HepG2 (cell line): ENCODE results near the gene PIANP. TPM values are rescaled to one million over a fixed set of nuclear protein-coding genes. Genes with fewer than 3 reads are reported as not detected.

ENCODE experiments used
- AGO1 ChIP-seq: fragments of 200-400 bp; formaldehyde crosslinking; IDR thresholded peaks from 2 replicates; pipeline ENCODE4 v1.6.1; 2017; ENCODE audit warnings: mild to moderate bottlenecking, low read depth, low read length, moderate library complexity; ENCODE audit not compliant: poor library complexity, severe bottlenecking
- FOXP1 ChIP-seq, 2 experiments: fragments of 450-650 bp in 1 of 2; IDR thresholded peaks; 2 replicates each; pipeline ENCODE4 v1.6.1; 2017 to 2018; ENCODE audit warnings: antibody characterized with exemption in 1 of 2
- HNRNPLL ChIP-seq: fragments of 200-400 bp; formaldehyde crosslinking; IDR thresholded peaks from 2 replicates; pipeline ENCODE4 v1.6.1; 2017; ENCODE audit warnings: mild to moderate bottlenecking, low read depth, low read length; ENCODE audit not compliant: poor library complexity, severe bottlenecking
- HOXA7 ChIP-seq: sonication (generic); formaldehyde crosslinking; IDR thresholded peaks from 2 replicates; pipeline ENCODE4 v1.8.1; 2022; ENCODE audit warnings: mild to moderate bottlenecking, missing genetic modification reagents, moderate library complexity
- KAT7 ChIP-seq: IDR thresholded peaks from 2 replicates; pipeline ENCODE4 v1.6.1; 2018; ENCODE audit warnings: borderline replicate concordance, missing compliant biosample characterization
- MAF1 ChIP-seq: sonication (generic); formaldehyde crosslinking; IDR thresholded peaks from 2 replicates; pipeline ENCODE4 v1.5.0; 2020; ENCODE audit warnings: missing genetic modification reagents, borderline replicate concordance
- MBD4 ChIP-seq: IDR thresholded peaks from 2 replicates; pipeline ENCODE4 v1.6.1; 2012; ENCODE audit warnings: low read length, inconsistent platforms, borderline replicate concordance
- PHB2 ChIP-seq: fragments of 450-650 bp; IDR thresholded peaks from 2 replicates; pipeline ENCODE4 v1.6.1; 2018; ENCODE audit not compliant: partially characterized antibody
- PLRG1 ChIP-seq: fragments of 450-650 bp; conservative IDR thresholded peaks from 2 replicates; pipeline ENCODE4 v1.6.1; 2016
- SMARCC2 ChIP-seq: fragments of 450-650 bp; IDR thresholded peaks from 2 replicates; pipeline ENCODE4 v1.6.1; 2017; ENCODE audit warnings: antibody characterized with exemption, mild to moderate bottlenecking
- SP1 ChIP-seq, 2 experiments: fragments of 450-650 bp in 1 of 2; sonication (generic) in 1 of 2; formaldehyde crosslinking in 1 of 2; IDR thresholded peaks; 2 replicates each; pipeline versions ENCODE4 v1.4.0 to v1.6.1; 2016 to 2020; ENCODE audit warnings: missing genetic modification reagents in 1 of 2
- TRIM24 ChIP-seq: sonication (generic); formaldehyde crosslinking; IDR thresholded peaks from 2 replicates; pipeline ENCODE4 v1.8.0; 2022; ENCODE audit warnings: mild to moderate bottlenecking, missing genetic modification reagents
- WIZ ChIP-seq: sonication (generic); formaldehyde crosslinking; IDR thresholded peaks from 2 replicates; pipeline ENCODE4 v1.5.1; 2020; ENCODE audit warnings: mild to moderate bottlenecking, missing genetic modification reagents
- ZBTB3 ChIP-seq: sonication (generic); formaldehyde crosslinking; IDR thresholded peaks from 2 replicates; pipeline ENCODE4 v1.4.0; 2020; ENCODE audit warnings: low read depth, mild to moderate bottlenecking, moderate library complexity, missing genetic modification reagents, borderline replicate concordance
- ZNF230 ChIP-seq: sonication (generic); formaldehyde crosslinking; IDR thresholded peaks from 2 replicates; pipeline ENCODE4 v1.4.0; 2020; ENCODE audit warnings: mild to moderate bottlenecking, missing genetic modification reagents
- ZNF256 ChIP-seq: sonication (generic); formaldehyde crosslinking; conservative IDR thresholded peaks from 2 replicates; pipeline ENCODE4 v1.4.0; 2020; ENCODE audit warnings: missing genetic modification reagents
- ZNF468 ChIP-seq: sonication (generic); formaldehyde crosslinking; IDR thresholded peaks from 2 replicates; pipeline ENCODE4 v1.8.0; 2022; ENCODE audit warnings: mild to moderate bottlenecking, moderate library complexity, missing genetic modification reagents
- ZNF569 ChIP-seq: sonication (generic); formaldehyde crosslinking; IDR thresholded peaks from 2 replicates; pipeline ENCODE4 v1.5.0; 2020; ENCODE audit warnings: mild to moderate bottlenecking, missing genetic modification reagents, moderate library complexity, borderline replicate concordance
- ZNF605 ChIP-seq: sonication (generic); formaldehyde crosslinking; IDR thresholded peaks from 2 replicates; pipeline ENCODE4 v1.8.0; 2022; ENCODE audit warnings: mild to moderate bottlenecking, missing genetic modification reagents
- ZNF614 ChIP-seq: IDR thresholded peaks from 2 replicates; pipeline ENCODE4 v1.6.1; 2018; ENCODE audit warnings: missing biosample characterization, missing genetic modification reagents, inconsistent platforms, borderline replicate concordance
- ZNF674 ChIP-seq: sonication (generic); formaldehyde crosslinking; IDR thresholded peaks from 2 replicates; pipeline ENCODE4 v1.5.0; 2020; ENCODE audit warnings: low read depth, mild to moderate bottlenecking, missing genetic modification reagents
- ZNF746 ChIP-seq: sonication (generic); formaldehyde crosslinking; IDR thresholded peaks from 2 replicates; pipeline ENCODE4 v1.8.0; 2022; ENCODE audit warnings: mild to moderate bottlenecking, missing genetic modification reagents
- ZSCAN21 ChIP-seq: sonication (generic); formaldehyde crosslinking; IDR thresholded peaks from 2 replicates; pipeline ENCODE4 v1.8.0; 2022; ENCODE audit warnings: mild to moderate bottlenecking, missing genetic modification reagents, moderate library complexity, borderline replicate concordance
- polyA plus RNA-seq, 8 experiments: library from polyadenylated mRNA; depleted of rRNA in 3 of 8; stranded (reverse) in 7 of 8; unstranded in 1 of 8; fragments of >200 nt; fragmentation: Illumina TruSeq in 4 of 8; extraction: Trizol in 4 of 8; gene quantifications; 2 replicates each; pipeline versions ENCODE4 v1.2.1 to v1.2.3, GENCODE V29; 2011 to 2016; ENCODE audit warnings: low read depth in 4 of 8, missing spikeins in 1 of 8, mixed read lengths in 1 of 8; ENCODE audit not compliant: insufficient read depth in 1 of 8
- total RNA-seq, 5 experiments: library from RNA; depleted of rRNA; stranded (reverse); fragments of >200 nt; fragmentation: Illumina TruSeq; extraction: Trizol; gene quantifications; 2 replicates each; pipeline ENCODE4 v1.2.3, GENCODE V29; 2016; ENCODE audit warnings: low read depth in 1 of 5
- TF ChIP-seq, protein P1 (sequence below): sonication (generic); formaldehyde crosslinking; IDR thresholded peaks from 2 replicates; pipeline ENCODE4 v1.9.0; 2021; ENCODE audit warnings: missing genetic modification reagents, borderline replicate concordance
- TF ChIP-seq, protein P2 (sequence below): IDR thresholded peaks from 2 replicates; pipeline ENCODE4 v1.6.1; 2016; ENCODE audit warnings: mild to moderate bottlenecking, missing biosample characterization, missing genetic modification reagents
- TF ChIP-seq, protein P3 (sequence below): sonication (generic); formaldehyde crosslinking; conservative IDR thresholded peaks from 2 replicates; pipeline ENCODE4 v1.4.0; 2020; ENCODE audit warnings: missing genetic modification reagents
- TF ChIP-seq, protein P4 (sequence below): sonication (generic); IDR thresholded peaks from 2 replicates; pipeline ENCODE4 v1.6.1; 2016; ENCODE audit warnings: low read depth, borderline replicate concordance

PIANP gene
- total and polyA plus RNA-seq, 2 of the 13 experiments (the other 11 are each of a cell fraction or from before 2014, with no cell fraction given), result not detected

DNA sequence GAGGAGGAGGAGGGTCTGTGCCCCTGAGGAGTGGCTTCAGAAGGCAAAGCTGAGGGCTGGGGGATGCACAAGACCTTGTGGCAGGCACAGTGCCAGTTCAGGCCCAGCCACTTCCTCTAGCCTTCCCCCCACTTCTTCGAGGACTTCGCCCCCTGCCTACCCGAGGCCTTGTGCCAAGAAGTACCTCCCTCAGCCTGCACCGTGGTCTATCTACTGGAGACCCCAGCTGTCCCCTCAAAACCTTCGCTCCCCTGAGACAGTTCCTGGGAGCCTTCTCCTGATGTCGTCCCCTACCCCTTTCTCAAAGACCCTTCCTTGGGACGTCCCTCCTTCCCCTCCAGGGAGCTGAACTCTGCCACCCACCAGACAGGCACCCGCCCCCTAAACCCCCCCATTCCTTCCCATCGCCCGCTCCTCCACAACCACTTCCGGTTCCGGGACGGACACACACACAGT lies 12.0 kb downstream of the PIANP start (continued):
- TF ChIP-seq ZSCAN21 (CRISPR knock-in tag) (no peak), ZNF468 (CRISPR knock-in tag) (no peak), ZNF746 (CRISPR knock-in tag) (no peak), MBD4 (no peak), PLRG1 (no peak), SP1 (IDR thresholded peaks at IDR 0.05) (no peak), SP1 (CRISPR knock-in tag; IDR thresholded peaks at IDR 0.05) (no peak), PHB2 (no peak), SMARCC2 (no peak), ZNF614 (CRISPR knock-in tag) (no peak), ZNF605 (CRISPR knock-in tag) (no peak; the same call in 1 of the 2 replicates), ZNF230 (no peak), MAF1 (CRISPR knock-in tag) (no peak), KAT7 (CRISPR knock-in tag) (no peak), ZNF569 (CRISPR knock-in tag) (no peak), WIZ (CRISPR knock-in tag) (no peak), AGO1 (no peak), TRIM24 (CRISPR knock-in tag) (no peak), FOXP1 (IDR thresholded peaks at IDR 0.05) (no peak), FOXP1 (CRISPR knock-in tag; IDR thresholded peaks at IDR 0.05) (no peak), ZBTB3 (no peak), HNRNPLL (no peak), ZNF256 (CRISPR knock-in tag) (no peak), ZNF674 (no peak), HOXA7 (CRISPR knock-in tag) (no peak)
- TF ChIP-seq, protein P1, sequence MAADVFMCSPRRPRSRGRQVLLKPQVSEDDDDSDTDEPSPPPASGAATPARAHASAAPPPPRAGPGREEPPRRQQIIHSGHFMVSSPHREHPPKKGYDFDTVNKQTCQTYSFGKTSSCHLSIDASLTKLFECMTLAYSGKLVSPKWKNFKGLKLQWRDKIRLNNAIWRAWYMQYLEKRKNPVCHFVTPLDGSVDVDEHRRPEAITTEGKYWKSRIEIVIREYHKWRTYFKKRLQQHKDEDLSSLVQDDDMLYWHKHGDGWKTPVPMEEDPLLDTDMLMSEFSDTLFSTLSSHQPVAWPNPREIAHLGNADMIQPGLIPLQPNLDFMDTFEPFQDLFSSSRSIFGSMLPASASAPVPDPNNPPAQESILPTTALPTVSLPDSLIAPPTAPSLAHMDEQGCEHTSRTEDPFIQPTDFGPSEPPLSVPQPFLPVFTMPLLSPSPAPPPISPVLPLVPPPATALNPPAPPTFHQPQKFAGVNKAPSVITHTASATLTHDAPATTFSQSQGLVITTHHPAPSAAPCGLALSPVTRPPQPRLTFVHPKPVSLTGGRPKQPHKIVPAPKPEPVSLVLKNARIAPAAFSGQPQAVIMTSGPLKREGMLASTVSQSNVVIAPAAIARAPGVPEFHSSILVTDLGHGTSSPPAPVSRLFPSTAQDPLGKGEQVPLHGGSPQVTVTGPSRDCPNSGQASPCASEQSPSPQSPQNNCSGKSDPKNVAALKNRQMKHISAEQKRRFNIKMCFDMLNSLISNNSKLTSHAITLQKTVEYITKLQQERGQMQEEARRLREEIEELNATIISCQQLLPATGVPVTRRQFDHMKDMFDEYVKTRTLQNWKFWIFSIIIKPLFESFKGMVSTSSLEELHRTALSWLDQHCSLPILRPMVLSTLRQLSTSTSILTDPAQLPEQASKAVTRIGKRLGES (CRISPR knock-in tag), result no peak
- TF ChIP-seq, protein P2, sequence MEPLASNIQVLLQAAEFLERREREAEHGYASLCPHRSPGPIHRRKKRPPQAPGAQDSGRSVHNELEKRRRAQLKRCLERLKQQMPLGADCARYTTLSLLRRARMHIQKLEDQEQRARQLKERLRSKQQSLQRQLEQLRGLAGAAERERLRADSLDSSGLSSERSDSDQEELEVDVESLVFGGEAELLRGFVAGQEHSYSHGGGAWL (CRISPR knock-in tag), result no peak
- TF ChIP-seq, protein P3, sequence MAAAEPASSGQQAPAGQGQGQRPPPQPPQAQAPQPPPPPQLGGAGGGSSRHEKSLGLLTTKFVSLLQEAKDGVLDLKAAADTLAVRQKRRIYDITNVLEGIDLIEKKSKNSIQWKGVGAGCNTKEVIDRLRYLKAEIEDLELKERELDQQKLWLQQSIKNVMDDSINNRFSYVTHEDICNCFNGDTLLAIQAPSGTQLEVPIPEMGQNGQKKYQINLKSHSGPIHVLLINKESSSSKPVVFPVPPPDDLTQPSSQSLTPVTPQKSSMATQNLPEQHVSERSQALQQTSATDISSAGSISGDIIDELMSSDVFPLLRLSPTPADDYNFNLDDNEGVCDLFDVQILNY, result no peak
- TF ChIP-seq, protein P4, sequence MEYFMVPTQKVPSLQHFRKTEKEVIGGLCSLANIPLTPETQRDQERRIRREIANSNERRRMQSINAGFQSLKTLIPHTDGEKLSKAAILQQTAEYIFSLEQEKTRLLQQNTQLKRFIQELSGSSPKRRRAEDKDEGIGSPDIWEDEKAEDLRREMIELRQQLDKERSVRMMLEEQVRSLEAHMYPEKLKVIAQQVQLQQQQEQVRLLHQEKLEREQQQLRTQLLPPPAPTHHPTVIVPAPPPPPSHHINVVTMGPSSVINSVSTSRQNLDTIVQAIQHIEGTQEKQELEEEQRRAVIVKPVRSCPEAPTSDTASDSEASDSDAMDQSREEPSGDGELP, result no peak
